ENCODE results near the gene GSK3A.
A peak's percentile ranks its signal among the peaks of the same experiment; 100 is the strongest.

GSK3A gene

DNA sequence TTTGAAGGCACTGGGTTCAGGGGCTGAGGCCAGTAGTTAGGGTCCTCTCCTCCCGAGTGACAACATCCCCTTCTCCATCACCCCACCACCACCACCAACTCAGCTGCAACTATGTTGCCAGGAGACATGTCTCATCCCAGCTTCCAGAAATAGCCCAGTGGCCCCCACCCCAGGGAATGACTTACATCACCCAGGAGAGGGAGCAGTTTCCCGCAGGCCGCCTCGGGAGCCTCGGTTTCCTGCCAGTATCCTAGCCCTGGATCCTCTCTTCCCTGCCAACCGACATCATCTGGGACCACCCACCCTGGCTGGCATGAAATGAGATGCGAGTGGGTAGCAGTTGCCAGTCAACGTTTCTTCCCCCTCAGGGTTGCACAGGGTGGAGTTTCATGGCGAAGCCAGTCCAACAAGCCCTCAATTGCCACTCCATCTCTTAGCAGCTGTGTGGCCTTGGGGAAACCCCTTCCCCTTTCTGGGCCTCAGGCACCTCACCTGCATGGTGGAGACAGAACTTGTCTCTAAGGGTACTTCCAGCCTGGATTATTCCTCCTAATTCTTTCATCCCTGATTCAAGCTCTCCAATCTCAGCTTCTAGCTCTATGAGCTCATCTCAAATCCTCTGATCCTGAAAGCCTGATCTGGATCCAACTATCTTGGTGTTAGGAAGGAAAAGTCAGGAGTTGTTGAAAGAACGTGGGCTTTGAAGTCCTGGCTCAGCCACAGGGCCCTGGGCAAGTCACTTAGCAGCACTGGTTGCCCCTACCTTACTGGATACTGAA lies 3.9 kb upstream of the GSK3A start:
- no CpG with 5 or more reads among the region's 10 CpGs for WGBS, 2 donors (ENCODE audit: extremely low coverage in 2 of 2, insufficient read length in 2 of 2, insufficient replicate concordance in 1 of 2)
- H3K36me3 ChIP-seq (replicated peaks in 1 of 2; ENCODE audit: control insufficient read depth in 2 of 2, insufficient read depth in 2 of 2, low read length in 2 of 2), result peaks cover 23 to 36% of the 10 kb centered on the region in 2 donors
- no peak overlapping the region for H2BK120ac ChIP-seq (ENCODE audit: low read depth, low read length)
- peak overlapping the region; percentile 9 for H3K18ac ChIP-seq (ENCODE audit: low read length)
- no peak overlapping the region for H3K27ac ChIP-seq (replicated peaks; ENCODE audit: low read length)
- H3K4me2 ChIP-seq (ENCODE audit: insufficient read depth, low read length, poor library complexity, severe bottlenecking), result no peak overlapping the region
- H2BK5ac ChIP-seq (ENCODE audit: low read length), result no peak overlapping the region
- H3K27me3 ChIP-seq (ENCODE audit: control insufficient read depth in 3 of 3, insufficient read depth in 3 of 3, low read depth in 1 of 3, low read length in 3 of 3), result no peaks in the 10 kb centered on the region
- no peak overlapping the region for H4K8ac ChIP-seq (ENCODE audit: low read depth, low read length)
- no peak overlapping the region for H3K23ac ChIP-seq (ENCODE audit: low read depth, low read length, poor library complexity)
- peaks cover 0 to 10% of the 10 kb centered on the region in 2 donors for H3K4me1 ChIP-seq (ENCODE audit: control insufficient read depth in 2 of 2, insufficient read depth in 1 of 2, low read depth in 1 of 2, low read length in 2 of 2)
- DNase-seq (ENCODE audit: low spot score), result no peak
- H4K91ac ChIP-seq (ENCODE audit: low read depth, low read length, poor library complexity), result no peak overlapping the region
- H3K4ac ChIP-seq (ENCODE audit: low read length), result no peak overlapping the region
- H2BK15ac ChIP-seq (ENCODE audit: low read length), result no peak overlapping the region
- no peak overlapping the region for H2AK5ac ChIP-seq (ENCODE audit: low read depth, low read length)
- no peaks in the 10 kb centered on the region for H3K9me3 ChIP-seq (replicated peaks in 1 of 2; ENCODE audit: control insufficient read depth in 2 of 2, insufficient read depth in 1 of 2, low read depth in 1 of 2, low read length in 2 of 2)
- H3K9ac ChIP-seq (ENCODE audit: low read depth, low read length, poor library complexity), result no peak overlapping the region
- no peak overlapping the region for H2AFZ ChIP-seq (ENCODE audit: low read length)
- peaks cover 27% of the 10 kb centered on the region for H3K79me1 ChIP-seq (ENCODE audit: low read depth, low read length)
- H2BK12ac ChIP-seq (ENCODE audit: low read length), result no peak overlapping the region
- no peak overlapping the region for H3K14ac ChIP-seq (ENCODE audit: low read length)
- no peak overlapping the region for H3K4me3 ChIP-seq (ENCODE audit: low read length in 2 of 2)

DNA sequence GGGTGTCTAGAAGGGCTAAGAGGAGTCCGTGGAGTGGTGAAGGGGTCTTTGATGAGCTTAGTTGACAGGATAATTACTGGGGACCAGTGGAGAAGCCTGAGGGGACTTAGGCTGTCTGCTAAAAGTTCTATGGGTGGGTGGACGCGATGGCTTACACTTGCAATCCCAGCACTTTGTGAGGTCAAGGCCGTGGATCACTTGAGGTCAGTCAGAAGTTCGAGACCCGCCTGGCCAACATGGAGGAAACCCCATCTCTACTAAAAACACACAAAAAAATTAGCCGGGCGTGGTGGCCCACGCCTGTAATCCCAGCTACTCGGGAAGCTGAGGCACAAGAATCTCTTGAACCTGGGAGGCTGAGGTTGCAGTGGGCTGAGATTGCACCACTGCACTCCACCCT lies 2.8 kb upstream of the GSK3A start:
- no peak overlapping the region for H2BK12ac ChIP-seq (ENCODE audit: low read length)
- no peak overlapping the region for H2AK5ac ChIP-seq (ENCODE audit: low read depth, low read length)
- no peak for DNase-seq (ENCODE audit: low spot score)
- H3K4me2 ChIP-seq (ENCODE audit: insufficient read depth, low read length, poor library complexity, severe bottlenecking), result no peak overlapping the region
- no peaks in the 10 kb centered on the region for H3K9me3 ChIP-seq (replicated peaks in 1 of 2; ENCODE audit: control insufficient read depth in 2 of 2, insufficient read depth in 1 of 2, low read depth in 1 of 2, low read length in 2 of 2)
- no peak overlapping the region for H3K9ac ChIP-seq (ENCODE audit: low read depth, low read length, poor library complexity)
- H3K23ac ChIP-seq (ENCODE audit: low read depth, low read length, poor library complexity), result no peak overlapping the region
- no peak overlapping the region for H3K4me3 ChIP-seq (ENCODE audit: low read length in 2 of 2)
- H3K36me3 ChIP-seq (replicated peaks in 1 of 2; ENCODE audit: control insufficient read depth in 2 of 2, insufficient read depth in 2 of 2, low read length in 2 of 2), result peaks cover 19 to 36% of the 10 kb centered on the region in 2 donors
- no peak overlapping the region for H2BK15ac ChIP-seq (ENCODE audit: low read length)
- H2AFZ ChIP-seq (ENCODE audit: low read length), result peak overlapping the region; percentile 71
- no peak overlapping the region for H2BK5ac ChIP-seq (ENCODE audit: low read length)
- H3K79me1 ChIP-seq (ENCODE audit: low read depth, low read length), result peaks cover 20% of the 10 kb centered on the region
- no CpG with 5 or more reads among the region's 10 CpGs for WGBS, 2 donors (ENCODE audit: extremely low coverage in 2 of 2, insufficient read length in 2 of 2, insufficient replicate concordance in 1 of 2)
- H2BK120ac ChIP-seq (ENCODE audit: low read depth, low read length), result no peak overlapping the region
- H3K27me3 ChIP-seq (ENCODE audit: control insufficient read depth in 3 of 3, insufficient read depth in 3 of 3, low read depth in 1 of 3, low read length in 3 of 3), result no peaks in the 10 kb centered on the region
- no peak overlapping the region for H4K8ac ChIP-seq (ENCODE audit: low read depth, low read length)
- H3K18ac ChIP-seq (ENCODE audit: low read length), result no peak overlapping the region
- no peak overlapping the region for H4K91ac ChIP-seq (ENCODE audit: low read depth, low read length, poor library complexity)
- H3K27ac ChIP-seq (replicated peaks; ENCODE audit: low read length), result no peak overlapping the region
- H3K4ac ChIP-seq (ENCODE audit: low read length), result no peak overlapping the region
- H3K14ac ChIP-seq (ENCODE audit: low read length), result no peak overlapping the region
- H3K4me1 ChIP-seq (ENCODE audit: control insufficient read depth in 2 of 2, insufficient read depth in 1 of 2, low read depth in 1 of 2, low read length in 2 of 2), result peaks cover 0 to 8% of the 10 kb centered on the region in 2 donors

DNA sequence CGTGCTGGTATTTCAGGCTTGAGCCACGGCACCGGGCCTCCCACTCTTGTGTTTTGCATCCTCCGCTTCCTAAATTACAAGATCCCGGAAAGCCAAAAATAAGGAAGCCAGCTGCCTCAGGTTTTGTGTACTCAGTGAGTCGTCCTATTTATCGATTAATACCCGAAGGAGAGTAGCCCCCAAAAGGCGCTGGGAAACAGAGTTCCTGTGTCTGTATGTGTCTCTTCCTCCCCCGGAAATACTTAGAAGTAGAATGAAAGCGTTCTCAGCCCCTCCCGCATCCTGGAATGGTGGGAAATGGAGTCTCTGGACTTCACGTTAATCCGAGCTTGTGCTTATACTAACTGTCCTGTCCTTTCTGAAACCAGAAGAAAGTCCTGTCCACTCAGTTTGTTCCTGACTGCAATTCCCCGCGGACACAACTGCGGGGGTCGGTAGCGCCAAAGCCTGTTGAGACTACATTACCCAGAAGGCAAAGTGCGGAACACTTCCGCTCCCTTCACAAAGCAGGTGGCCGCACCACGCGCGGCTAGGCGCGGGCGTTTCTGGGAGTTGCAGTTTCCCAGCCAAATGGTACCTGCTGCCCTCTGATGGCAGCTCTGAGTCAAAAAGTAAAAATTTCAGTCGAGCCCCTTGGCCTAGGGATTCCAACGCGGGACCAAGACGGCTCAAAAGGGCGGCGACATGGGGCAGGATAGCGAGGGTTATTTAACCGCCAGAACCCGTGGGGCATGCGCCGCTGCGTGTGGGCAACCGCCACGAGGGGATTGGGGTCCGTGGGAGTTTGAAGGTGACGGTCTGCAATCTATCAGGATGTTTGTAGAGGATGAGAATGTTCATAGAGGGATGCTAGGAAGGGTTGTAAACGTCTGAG lies 2.2 kb upstream of the GSK3A start:
- peak overlapping the region; percentile 66 for H2AK5ac ChIP-seq (ENCODE audit: low read depth, low read length)
- peak overlapping the region; percentile 52 to 69 for H3K4me3 ChIP-seq (ENCODE audit: low read length in 2 of 2)
- H3K36me3 ChIP-seq (replicated peaks in 1 of 2; ENCODE audit: control insufficient read depth in 2 of 2, insufficient read depth in 2 of 2, low read length in 2 of 2), result peaks cover 18 to 36% of the 10 kb centered on the region in 2 donors
- DNase-seq (ENCODE audit: low spot score), result peak; percentile 92
- no peak overlapping the region for H4K91ac ChIP-seq (ENCODE audit: low read depth, low read length, poor library complexity)
- H3K9me3 ChIP-seq (replicated peaks in 1 of 2; ENCODE audit: control insufficient read depth in 2 of 2, insufficient read depth in 1 of 2, low read depth in 1 of 2, low read length in 2 of 2), result no peaks in the 10 kb centered on the region
- H3K4ac ChIP-seq (ENCODE audit: low read length), result no peak overlapping the region
- peak overlapping the region; percentile 11 for H3K23ac ChIP-seq (ENCODE audit: low read depth, low read length, poor library complexity)
- H2BK15ac ChIP-seq (ENCODE audit: low read length), result no peak overlapping the region
- H2BK12ac ChIP-seq (ENCODE audit: low read length), result no peak overlapping the region
- no peak overlapping the region for H3K14ac ChIP-seq (ENCODE audit: low read length)
- H2BK120ac ChIP-seq (ENCODE audit: low read depth, low read length), result no peak overlapping the region
- WGBS, 2 donors (ENCODE audit: extremely low coverage in 2 of 2, insufficient read length in 2 of 2, insufficient replicate concordance in 1 of 2), result no CpG with 5 or more reads among the region's 45 CpGs
- H2BK5ac ChIP-seq (ENCODE audit: low read length), result no peak overlapping the region
- H4K8ac ChIP-seq (ENCODE audit: low read depth, low read length), result no peak overlapping the region
- H3K79me1 ChIP-seq (ENCODE audit: low read depth, low read length), result peaks cover 17% of the 10 kb centered on the region
- H3K4me2 ChIP-seq (ENCODE audit: insufficient read depth, low read length, poor library complexity, severe bottlenecking), result peak overlapping the region; percentile 81
- H2AFZ ChIP-seq (ENCODE audit: low read length), result peak overlapping the region; percentile 71
- peak overlapping the region; percentile 31 for H3K18ac ChIP-seq (ENCODE audit: low read length)
- H3K27ac ChIP-seq (replicated peaks; ENCODE audit: low read length), result peak overlapping the region; percentile 74
- peaks cover 0 to 8% of the 10 kb centered on the region in 2 donors for H3K4me1 ChIP-seq (ENCODE audit: control insufficient read depth in 2 of 2, insufficient read depth in 1 of 2, low read depth in 1 of 2, low read length in 2 of 2)
- H3K27me3 ChIP-seq (ENCODE audit: control insufficient read depth in 3 of 3, insufficient read depth in 3 of 3, low read depth in 1 of 3, low read length in 3 of 3), result no peaks in the 10 kb centered on the region
- H3K9ac ChIP-seq (ENCODE audit: low read depth, low read length, poor library complexity), result no peak overlapping the region

DNA sequence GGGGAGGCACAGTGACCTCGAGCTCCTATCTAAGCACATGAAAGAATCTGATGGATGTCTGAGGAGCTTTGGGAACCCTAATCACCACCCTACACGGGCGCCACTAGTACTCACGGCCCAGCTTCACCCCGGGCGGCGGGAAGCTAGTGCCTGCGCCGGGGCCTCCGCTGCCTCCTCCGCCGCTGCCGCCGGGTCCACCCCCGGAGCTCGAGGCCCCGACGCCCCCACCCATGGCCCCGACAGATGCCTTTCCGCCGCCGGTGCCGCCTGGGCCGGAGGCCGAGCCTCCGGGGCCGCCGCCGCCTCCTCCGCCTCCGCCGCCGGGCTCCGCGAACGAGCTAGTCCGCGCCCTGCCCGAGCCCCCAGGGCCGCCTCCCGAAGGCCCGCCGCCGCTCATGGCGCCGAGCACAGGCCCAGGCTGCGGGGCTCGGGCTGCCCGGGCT lies 312 bp downstream of the GSK3A start:
- Histone ChIP-seq H4K91ac (ENCODE audit: low read depth, low read length, poor library complexity) (no peak overlapping the region), H2BK120ac (ENCODE audit: low read depth, low read length) (peak overlapping the region; percentile 27), H3K4me1 (ENCODE audit: control insufficient read depth in 2 of 2, insufficient read depth in 1 of 2, low read depth in 1 of 2, low read length in 2 of 2) (peaks cover 0 to 8% of the 10 kb centered on the region in 2 donors), H3K18ac (ENCODE audit: low read length) (peak overlapping the region; percentile 89), H2BK5ac (ENCODE audit: low read length) (no peak overlapping the region), H3K4me2 (ENCODE audit: insufficient read depth, low read length, poor library complexity, severe bottlenecking) (peak overlapping the region; percentile 61), H3K4me3 (ENCODE audit: low read length in 2 of 2) (peak overlapping the region; percentile 52 to 86), H3K9me3 (replicated peaks in 1 of 2; ENCODE audit: control insufficient read depth in 2 of 2, insufficient read depth in 1 of 2, low read depth in 1 of 2, low read length in 2 of 2) (no peaks in the 10 kb centered on the region), H4K8ac (ENCODE audit: low read depth, low read length) (no peak overlapping the region), H2AFZ (ENCODE audit: low read length) (peak overlapping the region; percentile 63), H3K23ac (ENCODE audit: low read depth, low read length, poor library complexity) (peak overlapping the region; percentile 9), H2BK12ac (ENCODE audit: low read length) (no peak overlapping the region), H3K4ac (ENCODE audit: low read length) (no peak overlapping the region), H3K27ac (replicated peaks; ENCODE audit: low read length) (no peak overlapping the region), H3K79me1 (ENCODE audit: low read depth, low read length) (peaks cover 9% of the 10 kb centered on the region), H2BK15ac (ENCODE audit: low read length) (no peak overlapping the region), H3K36me3 (replicated peaks in 1 of 2; ENCODE audit: control insufficient read depth in 2 of 2, insufficient read depth in 2 of 2, low read length in 2 of 2) (peaks cover 11 to 36% of the 10 kb centered on the region in 2 donors), H2AK5ac (ENCODE audit: low read depth, low read length) (peak overlapping the region; percentile 34), H3K9ac (ENCODE audit: low read depth, low read length, poor library complexity) (peak overlapping the region; percentile 88), H3K27me3 (ENCODE audit: control insufficient read depth in 3 of 3, insufficient read depth in 3 of 3, low read depth in 1 of 3, low read length in 3 of 3) (no peaks in the 10 kb centered on the region), H3K14ac (ENCODE audit: low read length) (no peak overlapping the region)
- DNase-seq (ENCODE audit: low spot score), result no peak
- no CpG with 5 or more reads among the region's 49 CpGs for WGBS, 2 donors (ENCODE audit: extremely low coverage in 2 of 2, insufficient read length in 2 of 2, insufficient replicate concordance in 1 of 2)

All from neuronal stem cell (in vitro differentiated cells).